Stimulated activated naive B cell treated with anti-CD40 and anti-IgM and Interleukin-4, amounts not matched to agents 10 μg/mL and 1 μg/mL and 100 μg/mL, for 72 hours (primary cell): ENCODE results near the gene GMFB.
A peak's percentile ranks its signal among the peaks of the same experiment; 100 is the strongest.
"Not testable (repeated sequence)": the region's sequence is repeated elsewhere in the genome, so short reads cannot be mapped to it uniquely, and the experiment has no call there.

Experiments
- ATAC-seq, 2 donors: fragments of 150-1000 bp; cut with Tn5 transposase; replicated peaks; 2 replicates each; pipeline ENCODE4 v1.10.0; 2021; ENCODE audit warnings: moderate library complexity in 1 of 2
- DNase-seq: peaks from one replicate; pipeline ENCODE4 v3.0.0; 2021
- H3K27ac Mint-ChIP-seq: one replicate; pipeline ENCODE4 v1.8.0; 2022; ENCODE audit warnings: mild to moderate bottlenecking, mixed read lengths
- H3K27me3 Mint-ChIP-seq, 2 donors: one replicate each; pipeline ENCODE4 v1.8.0; 2022; ENCODE audit warnings: mixed read lengths in 2 of 2
- H3K36me3 Mint-ChIP-seq, 2 donors: one replicate each; pipeline ENCODE4 v1.8.0; 2022; ENCODE audit warnings: mixed read lengths in 2 of 2, mild to moderate bottlenecking in 1 of 2
- H3K4me1 Mint-ChIP-seq, 2 donors: one replicate each; pipeline ENCODE4 v1.8.0; 2022; ENCODE audit warnings: mixed read lengths in 2 of 2, mild to moderate bottlenecking in 1 of 2
- H3K4me3 Mint-ChIP-seq, 2 donors: one replicate each; pipeline ENCODE4 v1.8.0; 2022; ENCODE audit warnings: mild to moderate bottlenecking in 2 of 2, mixed read lengths in 2 of 2, moderate library complexity in 1 of 2
- H3K9me3 Mint-ChIP-seq, 2 donors: one replicate each; pipeline ENCODE4 v1.8.0; 2022; ENCODE audit warnings: mixed read lengths in 2 of 2, mild to moderate bottlenecking in 1 of 2

Gene GMFB

GRCh38 chr14:54443981-54444380 lies 44.8 kb downstream of the GMFB start:
- DNase-seq (no peak), ATAC-seq (no peak)
- Mint-ChIP-seq H3K27ac (no peak overlapping the region), H3K36me3 (peaks cover 3 to 4% of the 10 kb centered on the region in 2 donors), H3K27me3 (peaks cover 13 to 15% of the 10 kb centered on the region in 2 donors), H3K9me3 (no peaks in the 10 kb centered on the region), H3K4me3 (no peak overlapping the region), H3K4me1 (peaks cover 10 to 33% of the 10 kb centered on the region in 2 donors)

- H3K36me3 Mint-ChIP-seq, H3K9me3 Mint-ChIP-seq, DNase-seq, ATAC-seq, H3K4me3 Mint-ChIP-seq, H3K27me3 Mint-ChIP-seq, H3K27ac Mint-ChIP-seq: not testable (repeated sequence)
- peaks cover 12 to 33% of the 10 kb centered on the region in 2 donors for H3K4me1 Mint-ChIP-seq
Measured at GRCh38 chr14:54442961-54443360, 45.8 kb downstream of the GMFB start.

GRCh38 chr14:54440873-54441868 lies 47.6 kb downstream of the GMFB start, which contains the start of gene CNIH1:
TSS of gene CNIH1 (minus strand) at chr14:54441374. CDS start at chr14:54441327, 47 bp downstream.
- H3K4me3 Mint-ChIP-seq = peak within 1 kb of the TSS; percentile 89
- H3K36me3 Mint-ChIP-seq = peaks cover 6 to 7% of the 10 kb centered on the region in 2 donors
- peaks cover 16 to 49% of the 10 kb centered on the region in 2 donors for H3K4me1 Mint-ChIP-seq
- peaks cover 4 to 6% of the 10 kb centered on the region in 2 donors for H3K27me3 Mint-ChIP-seq
- H3K9me3 Mint-ChIP-seq = no peaks in the 10 kb centered on the region
- DNase-seq = peak; percentile 88
- H3K27ac Mint-ChIP-seq = peak within 1 kb of the TSS; percentile 98
- peak; percentile 96 to 97 for ATAC-seq

GRCh38 chr14:54440476-54440872 lies 48.3 kb downstream of the GMFB start:
- H3K4me1 Mint-ChIP-seq = peaks cover 21 to 56% of the 10 kb centered on the region in 2 donors
- ATAC-seq (no peak), DNase-seq (no peak)
- H3K27ac Mint-ChIP-seq = peak overlapping the region; percentile 78
- H3K27me3 Mint-ChIP-seq = no peaks in the 10 kb centered on the region
- no peaks in the 10 kb centered on the region for H3K9me3 Mint-ChIP-seq
- H3K4me3 Mint-ChIP-seq = peak overlapping the region; percentile 89
- H3K36me3 Mint-ChIP-seq = peaks cover 11 to 13% of the 10 kb centered on the region in 2 donors

- Mint-ChIP-seq H3K27ac (no peak overlapping the region), H3K9me3 (no peaks in the 10 kb centered on the region), H3K4me3 (peak overlapping the region; percentile 89), H3K4me1 (peaks cover 25 to 60% of the 10 kb centered on the region in 2 donors), H3K36me3 (peaks cover 16 to 18% of the 10 kb centered on the region in 2 donors), H3K27me3 (no peaks in the 10 kb centered on the region)
- ATAC-seq (no peak), DNase-seq (no peak)
Measured at GRCh38 chr14:54440037-54440436, 48.7 kb downstream of the GMFB start.

- no peak for ATAC-seq
- Mint-ChIP-seq H3K27me3 (no peaks in the 10 kb centered on the region), H3K36me3 (peaks cover 21 to 27% of the 10 kb centered on the region in 2 donors), H3K9me3 (no peaks in the 10 kb centered on the region), H3K27ac (no peak overlapping the region), H3K4me3 (peak overlapping the region in 1 of 2 donors; percentile 10), H3K4me1 (peaks cover 29 to 72% of the 10 kb centered on the region in 2 donors)
- DNase-seq = no peak
Measured at GRCh38 chr14:54438703-54439102, 50.1 kb downstream of the GMFB start.

- not testable (repeated sequence) for DNase-seq, H3K27me3 Mint-ChIP-seq, ATAC-seq, H3K9me3 Mint-ChIP-seq, H3K27ac Mint-ChIP-seq, H3K4me3 Mint-ChIP-seq
- H3K4me1 Mint-ChIP-seq = peaks cover 29 to 79% of the 10 kb centered on the region in 2 donors
- H3K36me3 Mint-ChIP-seq = peaks cover 21 to 28% of the 10 kb centered on the region in 2 donors
Measured at GRCh38 chr14:54437954-54438353, 50.8 kb downstream of the GMFB start.

- ATAC-seq (peak; percentile 57 to 65), DNase-seq (no peak)
- Mint-ChIP-seq H3K36me3 (peaks cover 30 to 41% of the 10 kb centered on the region in 2 donors), H3K27me3 (no peaks in the 10 kb centered on the region), H3K9me3 (no peaks in the 10 kb centered on the region), H3K27ac (peak overlapping the region; percentile 59), H3K4me1 (peaks cover 24 to 73% of the 10 kb centered on the region in 2 donors), H3K4me3 (no peak overlapping the region)
Measured at GRCh38 chr14:54435500-54435981, 53.2 kb downstream of the GMFB start.

GRCh38 chr14:54428527-54428926 lies 60.3 kb downstream of the GMFB start:
- ATAC-seq (no peak), DNase-seq (no peak)
- H3K4me3 Mint-ChIP-seq = no peak overlapping the region
- H3K27ac Mint-ChIP-seq = no peak overlapping the region
- H3K4me1 Mint-ChIP-seq = peaks cover 0 to 11% of the 10 kb centered on the region in 2 donors
- no peaks in the 10 kb centered on the region for H3K27me3 Mint-ChIP-seq
- H3K9me3 Mint-ChIP-seq = no peaks in the 10 kb centered on the region
- H3K36me3 Mint-ChIP-seq = peaks cover 30 to 50% of the 10 kb centered on the region in 2 donors

GRCh38 chr14:54427871-54428270 lies 60.9 kb downstream of the GMFB start:
- Mint-ChIP-seq H3K36me3 (peaks cover 30 to 50% of the 10 kb centered on the region in 2 donors), H3K27ac (no peak overlapping the region), H3K27me3 (no peaks in the 10 kb centered on the region), H3K9me3 (no peaks in the 10 kb centered on the region), H3K4me1 (peaks cover 0 to 4% of the 10 kb centered on the region in 2 donors), H3K4me3 (no peak overlapping the region)
- DNase-seq = no peak
- no peak for ATAC-seq

GRCh38 chr14:54425537-54426274 lies 63.1 kb downstream of the GMFB start:
- Mint-ChIP-seq H3K27me3 (no peaks in the 10 kb centered on the region), H3K4me1 (peaks cover 1 to 2% of the 10 kb centered on the region in 2 donors), H3K36me3 (peaks cover 24 to 39% of the 10 kb centered on the region in 2 donors), H3K4me3 (no peak overlapping the region), H3K27ac (peak overlapping the region; percentile 70), H3K9me3 (no peaks in the 10 kb centered on the region)
- DNase-seq (no peak), ATAC-seq (no peak)

- DNase-seq = no peak
- Mint-ChIP-seq H3K4me3 (no peak overlapping the region), H3K27me3 (no peaks in the 10 kb centered on the region), H3K27ac (peak overlapping the region; percentile 70), H3K4me1 (peaks cover 4 to 8% of the 10 kb centered on the region in 2 donors), H3K9me3 (no peaks in the 10 kb centered on the region), H3K36me3 (peaks cover 22 to 36% of the 10 kb centered on the region in 2 donors)
- no peak for ATAC-seq
Measured at GRCh38 chr14:54425068-54425467, 63.7 kb downstream of the GMFB start.
